DOHH2 (cell line): Measurements from ENCODE around the gene NLK.

Experiments
- EZH2phosphoT487 ChIP-seq: fragments of 200-600 bp; sonication (generic); IDR thresholded peaks from 2 replicates; pipeline ENCODE4 v1.6.1; 2017; ENCODE audit warnings: borderline replicate concordance, mild to moderate bottlenecking, antibody characterized with exemption, low read length, moderate library complexity, mixed read lengths
- TF ChIP-seq, protein P1 (sequence below): fragments of 200-600 bp; sonication (generic); IDR thresholded peaks from one replicate; pipeline ENCODE4 v1.5.1; 2014; ENCODE audit warnings: antibody characterized with exemption, mild to moderate bottlenecking, low read depth, low read length; ENCODE audit not compliant: poor library complexity, severe bottlenecking

DNA sequence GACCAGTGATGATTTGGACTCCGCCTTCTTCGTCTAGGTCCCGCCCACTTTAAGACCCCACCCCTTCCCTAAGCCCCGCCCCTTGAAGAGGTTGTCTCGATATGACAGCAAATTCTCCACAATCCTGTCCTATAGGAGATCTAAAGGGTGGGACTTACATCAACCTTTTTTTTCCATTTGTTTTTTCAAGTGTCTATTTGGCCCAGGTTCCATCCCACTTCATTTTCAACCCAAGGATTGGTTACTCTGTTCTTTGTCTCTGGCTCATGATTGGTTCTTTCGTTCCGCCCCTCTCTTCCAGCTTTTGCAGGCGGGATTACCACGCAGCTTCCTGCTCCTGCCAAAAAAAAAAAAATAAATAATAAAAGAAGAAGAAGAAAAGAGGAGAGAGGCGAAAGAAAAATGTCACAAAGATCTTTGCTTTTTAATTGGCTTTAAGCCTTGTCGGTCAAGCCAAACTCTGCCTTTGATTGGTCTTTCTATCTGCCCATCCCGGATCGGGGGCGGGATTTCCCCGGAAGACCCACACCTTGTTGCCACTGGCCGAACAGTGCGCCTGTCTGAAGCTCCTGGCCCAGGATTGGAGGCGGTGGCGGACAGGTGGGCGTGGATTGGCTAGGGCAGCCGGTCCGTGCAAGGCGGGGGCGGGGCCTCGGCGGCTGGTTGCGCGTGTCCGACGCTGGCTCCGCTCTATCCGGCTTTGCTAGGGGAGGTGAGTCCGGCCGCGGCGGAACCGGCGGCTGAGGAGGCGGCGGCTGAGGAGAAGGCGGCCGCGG lies 1.2 kb upstream of the NLK start:
- TF ChIP-seq, protein P1, sequence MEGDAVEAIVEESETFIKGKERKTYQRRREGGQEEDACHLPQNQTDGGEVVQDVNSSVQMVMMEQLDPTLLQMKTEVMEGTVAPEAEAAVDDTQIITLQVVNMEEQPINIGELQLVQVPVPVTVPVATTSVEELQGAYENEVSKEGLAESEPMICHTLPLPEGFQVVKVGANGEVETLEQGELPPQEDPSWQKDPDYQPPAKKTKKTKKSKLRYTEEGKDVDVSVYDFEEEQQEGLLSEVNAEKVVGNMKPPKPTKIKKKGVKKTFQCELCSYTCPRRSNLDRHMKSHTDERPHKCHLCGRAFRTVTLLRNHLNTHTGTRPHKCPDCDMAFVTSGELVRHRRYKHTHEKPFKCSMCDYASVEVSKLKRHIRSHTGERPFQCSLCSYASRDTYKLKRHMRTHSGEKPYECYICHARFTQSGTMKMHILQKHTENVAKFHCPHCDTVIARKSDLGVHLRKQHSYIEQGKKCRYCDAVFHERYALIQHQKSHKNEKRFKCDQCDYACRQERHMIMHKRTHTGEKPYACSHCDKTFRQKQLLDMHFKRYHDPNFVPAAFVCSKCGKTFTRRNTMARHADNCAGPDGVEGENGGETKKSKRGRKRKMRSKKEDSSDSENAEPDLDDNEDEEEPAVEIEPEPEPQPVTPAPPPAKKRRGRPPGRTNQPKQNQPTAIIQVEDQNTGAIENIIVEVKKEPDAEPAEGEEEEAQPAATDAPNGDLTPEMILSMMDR: no peak
- no peak for TF ChIP-seq EZH2phosphoT487
